ENCODE data around the gene E2F7.
"Not testable (repeated sequence)": the region's sequence is repeated elsewhere in the genome, so short reads cannot be mapped to it uniquely, and the experiment has no call there.

Gene E2F7

DNA sequence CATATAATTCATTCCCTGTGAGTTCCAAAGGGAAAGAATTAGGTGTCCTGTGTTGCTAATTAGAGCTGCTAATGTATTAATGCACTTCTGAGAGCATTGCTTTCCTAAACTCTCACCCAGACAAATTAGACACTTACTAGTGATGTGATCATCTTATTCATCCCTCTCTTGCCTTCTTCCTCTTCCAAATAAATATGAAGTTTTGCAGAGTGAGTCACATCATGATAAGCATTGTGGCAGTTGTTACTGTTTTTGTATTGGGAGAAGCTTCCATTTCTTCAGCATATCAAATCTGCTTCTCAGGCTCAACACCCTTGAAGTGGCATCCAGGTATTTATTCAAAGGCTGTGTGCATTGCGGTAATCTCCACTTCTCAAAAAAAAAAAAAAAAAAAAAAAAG lies 37.3 kb upstream of the E2F7 start:
- TF ChIP-seq, protein P1, sequence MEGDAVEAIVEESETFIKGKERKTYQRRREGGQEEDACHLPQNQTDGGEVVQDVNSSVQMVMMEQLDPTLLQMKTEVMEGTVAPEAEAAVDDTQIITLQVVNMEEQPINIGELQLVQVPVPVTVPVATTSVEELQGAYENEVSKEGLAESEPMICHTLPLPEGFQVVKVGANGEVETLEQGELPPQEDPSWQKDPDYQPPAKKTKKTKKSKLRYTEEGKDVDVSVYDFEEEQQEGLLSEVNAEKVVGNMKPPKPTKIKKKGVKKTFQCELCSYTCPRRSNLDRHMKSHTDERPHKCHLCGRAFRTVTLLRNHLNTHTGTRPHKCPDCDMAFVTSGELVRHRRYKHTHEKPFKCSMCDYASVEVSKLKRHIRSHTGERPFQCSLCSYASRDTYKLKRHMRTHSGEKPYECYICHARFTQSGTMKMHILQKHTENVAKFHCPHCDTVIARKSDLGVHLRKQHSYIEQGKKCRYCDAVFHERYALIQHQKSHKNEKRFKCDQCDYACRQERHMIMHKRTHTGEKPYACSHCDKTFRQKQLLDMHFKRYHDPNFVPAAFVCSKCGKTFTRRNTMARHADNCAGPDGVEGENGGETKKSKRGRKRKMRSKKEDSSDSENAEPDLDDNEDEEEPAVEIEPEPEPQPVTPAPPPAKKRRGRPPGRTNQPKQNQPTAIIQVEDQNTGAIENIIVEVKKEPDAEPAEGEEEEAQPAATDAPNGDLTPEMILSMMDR (IDR thresholded peaks at IDR 0.05; ENCODE audit: low read depth, low read length, missing control alignments): no peak
- in situ Hi-C loops (cut with HindIII; ENCODE audit: low sequenced_read_pairs): no loop called here
- DNase-seq (ENCODE audit: low read depth): peak; percentile 33
- no peak overlapping the region for H3K4me3 ChIP-seq (ENCODE audit: low read depth, low read length)

DNA sequence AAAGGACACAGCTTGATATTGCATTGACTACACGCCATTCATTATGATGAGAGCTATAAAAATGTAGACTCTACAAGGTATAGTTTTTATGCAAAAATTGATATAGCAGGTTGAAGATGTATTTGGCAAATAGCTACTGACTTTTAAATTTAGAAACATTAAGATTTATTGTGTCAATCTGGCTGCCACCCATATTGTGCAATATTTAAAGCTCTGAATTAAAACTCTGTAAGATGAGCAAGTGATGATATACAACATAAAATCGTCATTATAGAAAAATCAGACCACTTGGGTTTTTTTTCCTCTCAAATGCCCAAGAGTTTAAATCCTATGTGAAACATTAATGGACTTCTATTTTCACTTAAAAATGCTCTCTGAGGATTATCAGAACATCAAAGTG lies 36.8 kb upstream of the E2F7 start:
- no peak for DNase-seq (ENCODE audit: low read depth)
- H3K4me3 ChIP-seq (ENCODE audit: low read depth, low read length): no peak overlapping the region
- in situ Hi-C loops (cut with HindIII; ENCODE audit: low sequenced_read_pairs): no loop called here
- TF ChIP-seq, protein P1 (IDR thresholded peaks at IDR 0.05; ENCODE audit: low read depth, low read length, missing control alignments): no peak

DNA sequence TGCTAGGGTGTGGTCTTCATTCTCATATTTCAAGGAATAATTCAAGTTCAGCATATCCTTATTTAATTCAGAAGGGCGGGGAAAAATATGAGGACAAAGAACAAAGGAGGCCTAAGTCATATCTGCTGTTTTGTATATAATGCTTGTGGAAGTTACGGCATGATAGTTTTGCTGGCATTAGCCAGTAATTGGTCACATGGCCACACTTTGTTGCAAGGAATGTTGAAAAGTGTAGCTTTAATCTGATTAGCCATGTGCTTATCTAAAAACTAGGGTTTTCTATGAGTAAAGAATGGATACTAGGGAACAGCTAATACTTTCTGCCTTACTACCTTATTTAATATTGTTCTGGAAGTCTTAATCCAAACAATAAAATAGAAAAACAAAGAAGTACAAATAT lies 34.4 kb upstream of the E2F7 start:
- no peak overlapping the region for H3K4me3 ChIP-seq (ENCODE audit: low read depth, low read length)
- DNase-seq (ENCODE audit: low read depth): no peak
- TF ChIP-seq, protein P1 (IDR thresholded peaks at IDR 0.05; ENCODE audit: low read depth, low read length, missing control alignments): no peak
- in situ Hi-C loops (cut with HindIII; ENCODE audit: low sequenced_read_pairs): no loop called here

DNA sequence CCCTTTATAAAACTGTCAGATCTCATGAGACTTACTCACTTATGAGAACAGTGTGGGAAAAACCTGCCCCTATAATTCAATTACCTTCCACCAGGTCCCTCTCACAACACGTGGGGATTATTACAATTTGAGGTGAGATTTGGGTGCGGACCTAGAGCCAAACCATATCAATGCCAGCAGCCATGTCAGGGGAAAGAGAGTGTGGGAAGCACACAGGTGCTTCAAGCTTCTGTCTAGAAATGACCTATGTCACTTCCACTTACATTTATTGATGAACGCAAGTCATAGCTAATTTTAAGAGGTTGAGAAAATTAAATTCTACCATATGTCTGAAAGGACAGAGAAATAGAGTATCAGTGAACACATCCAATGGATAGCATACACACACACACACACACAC lies 32.5 kb upstream of the E2F7 start:
- in situ Hi-C loops (cut with HindIII; ENCODE audit: low sequenced_read_pairs): no loop called here
- TF ChIP-seq, protein P1 (IDR thresholded peaks at IDR 0.05; ENCODE audit: low read depth, low read length, missing control alignments): no peak
- no peak for DNase-seq (ENCODE audit: low read depth)

DNA sequence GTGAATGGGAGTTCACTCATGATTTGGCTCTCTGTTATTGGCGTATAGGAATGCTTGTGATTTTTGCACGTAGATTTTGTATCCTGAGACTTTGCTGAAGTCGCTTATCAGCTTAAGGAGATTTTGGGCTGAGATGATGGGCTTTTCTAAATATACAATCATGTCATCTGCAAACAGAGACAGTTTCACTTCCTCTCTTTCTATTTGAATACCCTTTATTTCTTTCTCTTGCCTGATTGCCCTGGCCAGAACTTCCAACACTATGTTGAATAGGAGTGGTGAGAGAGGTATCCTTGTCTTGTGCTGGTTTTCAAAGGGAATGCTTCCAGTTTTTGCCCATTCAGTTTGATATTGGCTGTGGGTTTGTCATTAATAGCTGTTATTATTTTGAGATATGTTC lies 26.9 kb upstream of the E2F7 start:
- in situ Hi-C loops (cut with HindIII; ENCODE audit: low sequenced_read_pairs); H3K4me3 ChIP-seq (ENCODE audit: low read depth, low read length); DNase-seq (ENCODE audit: low read depth): not testable (repeated sequence)

More for the DNA sequence above, 32.5 kb upstream of the E2F7 start:
- H3K4me3 ChIP-seq (ENCODE audit: low read depth, low read length): no peak overlapping the region

DNA sequence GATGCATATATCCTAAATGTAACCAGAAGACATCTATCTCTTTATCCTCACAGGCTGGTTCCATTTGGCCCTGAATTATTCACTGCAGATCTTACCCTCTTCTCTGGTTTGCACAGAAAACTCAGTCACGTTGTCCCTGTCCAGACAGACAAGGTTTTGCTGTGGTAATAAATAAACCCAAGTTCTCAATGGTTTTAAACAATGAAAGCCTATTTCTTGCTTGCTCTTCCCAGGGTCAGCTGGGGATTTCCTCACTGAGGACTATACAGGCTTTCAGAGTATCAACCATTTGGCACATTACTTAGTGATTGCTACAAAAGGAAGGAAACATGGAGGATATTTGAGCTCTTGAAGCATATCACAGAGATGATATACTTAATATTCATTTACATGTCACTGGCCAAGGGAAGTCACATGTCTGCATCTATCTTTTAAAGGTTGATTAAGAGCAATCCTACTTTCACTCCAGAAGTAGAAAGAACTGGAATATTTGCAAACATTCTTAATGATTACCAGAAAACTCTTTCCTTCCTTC lies 24.4 kb upstream of the E2F7 start:
- in situ Hi-C loops (cut with HindIII; ENCODE audit: low sequenced_read_pairs): no loop called here
- TF ChIP-seq, protein P1 (IDR thresholded peaks at IDR 0.05; ENCODE audit: low read depth, low read length, missing control alignments): no peak
- H3K4me3 ChIP-seq (ENCODE audit: low read depth, low read length): no peak overlapping the region
- no peak for DNase-seq (ENCODE audit: low read depth)

DNA sequence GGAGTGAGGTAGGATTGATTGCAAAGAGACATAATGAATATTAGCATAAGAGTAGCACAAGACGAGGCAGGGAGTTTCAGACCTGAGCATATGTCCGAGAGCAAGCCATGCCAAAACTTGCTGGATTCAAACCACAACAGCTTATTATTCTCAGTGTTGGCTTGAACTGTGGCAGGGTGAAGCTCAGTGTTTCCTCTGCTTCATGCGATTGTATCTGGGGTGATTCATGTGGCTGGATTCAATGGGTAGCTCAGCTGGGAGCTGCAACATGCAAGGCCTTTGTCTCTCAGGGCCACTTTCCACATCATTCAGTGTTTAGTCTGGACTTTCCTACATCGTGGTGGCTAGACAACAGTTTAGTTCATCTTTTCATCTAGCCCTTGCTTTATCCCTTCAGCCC lies 22.1 kb upstream of the E2F7 start:
- peak; percentile 91 for DNase-seq (ENCODE audit: low read depth)
- in situ Hi-C loops (cut with HindIII; ENCODE audit: low sequenced_read_pairs): no loop called here
- TF ChIP-seq, protein P1 (IDR thresholded peaks at IDR 0.05; ENCODE audit: low read depth, low read length, missing control alignments): no peak
- H3K4me3 ChIP-seq (ENCODE audit: low read depth, low read length): no peak overlapping the region

Measured in astrocyte of the cerebellum (primary cell).